Keratinocyte (primary cell): ENCODE data around the gene SMC1B. TPM values are rescaled to one million over a fixed set of nuclear protein-coding genes. Genes with fewer than 3 reads are reported as not detected.

Experiments used
- DNase-seq: peaks from one replicate; pipeline ENCODE4 v3.0.0-alpha.2; 2011; ENCODE audit warnings: low read depth, missing footprints, low spot score
- FAIRE-seq: peaks from 2 replicates; lab custom pipeline; 2011; peaks lifted over from hg19 to GRCh38; lab: Jason Lieb, UNC
- H2AFZ ChIP-seq: 2 replicates; pipeline ENCODE4 v1.6.0; 2012; ENCODE audit warnings: low read length, control low read depth, inconsistent platforms; ENCODE audit not compliant: control insufficient read depth
- H3K27ac ChIP-seq: 2 replicates; pipeline ENCODE4 v1.5.1; 2011; ENCODE audit warnings: low read length; ENCODE audit not compliant: control insufficient read depth, insufficient read depth
- H3K27me3 ChIP-seq: 3 replicates; pipeline ENCODE4 v1.6.0; 2011; ENCODE audit warnings: low read length; ENCODE audit not compliant: control insufficient read depth, insufficient read depth; ENCODE audit errors: extremely low read depth
- H3K36me3 ChIP-seq, 2 experiments: 2 replicates in 1 of 2; 3 replicates in 1 of 2; pipeline ENCODE4 v1.5.1; 2011; ENCODE audit warnings: low read length in 2 of 2, mild to moderate bottlenecking in 1 of 2; ENCODE audit not compliant: control insufficient read depth in 2 of 2, insufficient read depth in 2 of 2; ENCODE audit errors: extremely low read depth in 1 of 2
- H3K4me1 ChIP-seq: 3 replicates; pipeline ENCODE4 v1.5.1; 2011; ENCODE audit warnings: low read length; ENCODE audit not compliant: control insufficient read depth, insufficient read depth; ENCODE audit errors: extremely low read depth
- H3K4me2 ChIP-seq: 3 replicates; pipeline ENCODE4 v1.6.0; 2011; ENCODE audit warnings: low read depth, low read length; ENCODE audit not compliant: control insufficient read depth, insufficient read depth; ENCODE audit errors: extremely low read depth
- H3K4me3 ChIP-seq, 3 experiments: fragments of 200-600 bp in 1 of 3; sonication (generic) in 1 of 3; 2 replicates in 2 of 3; 3 replicates in 1 of 3; pipeline ENCODE4 v1.5.1; 2011 to 2016; ENCODE audit warnings: low read length in 3 of 3, mild to moderate bottlenecking in 3 of 3, control low read depth in 2 of 3, inconsistent platforms in 1 of 3, low read depth in 1 of 3, mixed read lengths in 1 of 3, mixed run types in 1 of 3, moderate library complexity in 1 of 3; ENCODE audit not compliant: control insufficient read depth in 2 of 3, insufficient read depth in 2 of 3; ENCODE audit errors: extremely low read depth in 1 of 3
- H3K79me2 ChIP-seq: 2 replicates; pipeline ENCODE4 v1.6.0; 2012; ENCODE audit warnings: low read length; ENCODE audit not compliant: control insufficient read depth, insufficient read depth
- H3K9ac ChIP-seq: 3 replicates; pipeline ENCODE4 v1.6.0; 2011; ENCODE audit warnings: low read length; ENCODE audit not compliant: control insufficient read depth, insufficient read depth; ENCODE audit errors: extremely low read depth
- H3K9me1 ChIP-seq: 3 replicates; pipeline ENCODE4 v1.6.0; 2011; ENCODE audit warnings: low read length; ENCODE audit not compliant: control insufficient read depth, insufficient read depth; ENCODE audit errors: extremely low read depth
- H3K9me3 ChIP-seq: 2 replicates; pipeline ENCODE4 v1.5.1; 2012; ENCODE audit warnings: low read depth, low read length; ENCODE audit not compliant: control insufficient read depth
- H4K20me1 ChIP-seq: 3 replicates; pipeline ENCODE4 v1.6.0; 2011; ENCODE audit warnings: low read length; ENCODE audit not compliant: control insufficient read depth, insufficient read depth; ENCODE audit errors: extremely low read depth
- CTCF ChIP-seq, 3 experiments: IDR thresholded peaks in 1 of 3; conservative IDR thresholded peaks in 1 of 3; optimal IDR thresholded peaks in 1 of 3; 2 replicates in 2 of 3; 3 replicates in 1 of 3; pipeline versions ENCODE3 to v1.5.1; 2011; ENCODE audit warnings: low read length in 3 of 3, mild to moderate bottlenecking in 3 of 3, moderate library complexity in 2 of 3, control low read depth in 1 of 3, inconsistent platforms in 1 of 3; ENCODE audit not compliant: insufficient read depth in 2 of 3; ENCODE audit errors: extremely low read depth in 1 of 3
- EZH2 ChIP-seq: IDR thresholded peaks from one replicate; pipeline ENCODE4 v1.6.1; 2012; ENCODE audit warnings: inconsistent platforms, mild to moderate bottlenecking, low read length, moderate library complexity
- dilution Hi-C: fragments of 300-500 bp; cut with MboI; formaldehyde crosslinking; loops from one replicate; pipeline ENCODE4 v1.7.0; 2020; ENCODE audit warnings: low sequenced_read_pairs; ENCODE audit not compliant: extremely low pct_ligation_motif_present
- polyA plus RNA-seq, 5 experiments: library from polyadenylated mRNA; depleted of rRNA in 3 of 5; stranded (reverse) in 3 of 5; stranded (forward) in 1 of 5; unstranded in 1 of 5; fragments of >200 nt; gene quantifications; 1 replicate in 1 of 5; 2 replicates in 3 of 5; 3 replicates in 1 of 5; pipeline versions ENCODE4 v1.2.1 to v1.2.3, GENCODE V29; 2011 to 2012; ENCODE audit warnings: missing spikeins in 2 of 5, low read depth in 1 of 5, low replicate concordance in 1 of 5

SMC1B gene
- polyA plus RNA-seq, 1 donor (not counting 4 experiments of a cell fraction or from before 2014, with no cell fraction given), result not detected

- Histone ChIP-seq H3K9me1 (no peaks in the 10 kb centered on the region), H3K4me1 (peaks cover 22% of the 10 kb centered on the region), H3K27me3 (no peaks in the 10 kb centered on the region), H3K9ac (no peak overlapping the region), H3K79me2 (no peaks in the 10 kb centered on the region), H3K9me3 (no peaks in the 10 kb centered on the region), H2AFZ (no peak overlapping the region), H4K20me1 (peaks cover under 1% of the 10 kb centered on the region), H3K27ac (no peak overlapping the region), H3K4me2 (no peak overlapping the region), H3K36me3 (peaks cover 16 to 23% of the 10 kb centered on the region in 2 experiments), H3K4me3 (no peak overlapping the region)
- dilution Hi-C loops, result no loop called here
- DNase-seq (no peak), FAIRE-seq (no peak)
- no peak for TF ChIP-seq EZH2
- no peak for TF ChIP-seq CTCF (optimal IDR thresholded peaks at IDR 0.05 in 1 of 3, IDR thresholded peaks at IDR 0.05 in 1 of 3, conservative IDR thresholded peaks at IDR 0.05 in 1 of 3; ENCODE audit: extremely low read depth in 1 of 3, insufficient read depth in 2 of 3, low read length in 3 of 3)
Measured at GRCh38 chr22:45338795-45339194, 74.6 kb downstream of the SMC1B start.

- H2AFZ ChIP-seq, result no peak overlapping the region
- H4K20me1 ChIP-seq, result peaks cover 3% of the 10 kb centered on the region
- H3K9me1 ChIP-seq, result no peaks in the 10 kb centered on the region
- dilution Hi-C loops, result no loop called here
- H3K9ac ChIP-seq, result no peak overlapping the region
- no peaks in the 10 kb centered on the region for H3K9me3 ChIP-seq
- H3K27me3 ChIP-seq, result no peaks in the 10 kb centered on the region
- peaks cover 26% of the 10 kb centered on the region for H3K4me1 ChIP-seq
- H3K36me3 ChIP-seq, result peaks cover 16 to 24% of the 10 kb centered on the region in 2 experiments
- no peak for TF ChIP-seq CTCF (optimal IDR thresholded peaks at IDR 0.05 in 1 of 3, IDR thresholded peaks at IDR 0.05 in 1 of 3, conservative IDR thresholded peaks at IDR 0.05 in 1 of 3; ENCODE audit: extremely low read depth in 1 of 3, insufficient read depth in 2 of 3, low read length in 3 of 3)
- TF ChIP-seq EZH2, result no peak
- DNase-seq (no peak), FAIRE-seq (no peak)
- H3K27ac ChIP-seq, result no peak overlapping the region
- no peaks in the 10 kb centered on the region for H3K79me2 ChIP-seq
- H3K4me3 ChIP-seq, result no peak overlapping the region
- H3K4me2 ChIP-seq, result no peak overlapping the region
Measured at GRCh38 chr22:45337536-45337935, 75.9 kb downstream of the SMC1B start.
